Measurements from ENCODE around the gene SRD5A1.
"Not testable (repeated sequence)": the region's sequence is repeated elsewhere in the genome, so short reads cannot be mapped to it uniquely, and the experiment has no call there.

The SRD5A1 gene

GRCh38 chr5:6645571-6646362, 12.5 kb downstream of the SRD5A1 start:
- DNase-seq (ENCODE audit: low spot score) = not testable (repeated sequence)

DNA sequence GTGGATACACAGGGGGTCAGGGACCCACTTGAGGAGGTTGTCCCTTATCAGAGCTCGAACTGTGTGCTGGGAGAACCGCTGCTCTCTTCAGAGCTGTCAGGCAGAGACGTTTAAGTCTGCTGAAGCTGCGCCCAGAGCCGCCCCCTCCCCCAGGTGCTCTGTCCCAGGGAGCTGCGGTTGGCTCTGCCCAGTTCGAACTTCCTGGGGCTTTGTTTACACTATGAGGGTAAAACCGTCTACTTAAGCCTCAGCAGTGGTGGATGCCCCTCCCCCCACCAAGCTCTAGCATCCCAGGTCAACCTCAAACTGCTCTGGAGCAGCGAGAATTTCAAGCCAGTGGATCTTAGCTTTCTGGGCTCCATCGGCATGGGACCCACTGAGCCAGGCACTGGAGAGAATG, 15.9 kb downstream of the SRD5A1 start:
- DNase-seq (ENCODE audit: low spot score) = no peak

DNA sequence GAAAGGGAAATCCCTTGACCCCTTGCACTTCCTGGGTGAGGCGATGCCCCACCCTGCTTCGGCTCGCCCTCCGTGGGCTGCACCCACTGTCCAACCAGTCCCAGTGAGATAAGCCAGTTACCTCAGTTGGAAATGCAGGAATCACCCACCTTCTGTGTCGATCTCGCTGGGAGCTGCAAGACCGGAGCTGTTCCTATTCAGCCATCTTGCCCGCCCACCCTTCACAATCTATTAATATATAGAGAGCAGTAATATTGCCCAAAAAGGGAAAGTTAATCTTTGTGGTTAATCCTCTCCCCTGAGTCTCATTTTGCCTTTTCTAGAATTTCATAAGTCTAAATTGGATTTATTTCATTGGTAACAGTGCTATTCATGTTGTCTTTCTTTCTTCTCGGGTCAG, 16.4 kb downstream of the SRD5A1 start:
- no peak for DNase-seq (ENCODE audit: low spot score)

- DNase-seq (ENCODE audit: low spot score) = no peak
Observed at GRCh38 chr5:6652025-6652424, 18.8 kb downstream of the SRD5A1 start.

GRCh38 chr5:6655432-6655831, 22.2 kb downstream of the SRD5A1 start:
- DNase-seq (ENCODE audit: low spot score) = no peak

- DNase-seq (ENCODE audit: low spot score) = no peak
Observed at GRCh38 chr5:6656680-6657079, 23.4 kb downstream of the SRD5A1 start.

GRCh38 chr5:6659941-6660684, 26.9 kb downstream of the SRD5A1 start:
- no peak for DNase-seq (ENCODE audit: low spot score)

DNA sequence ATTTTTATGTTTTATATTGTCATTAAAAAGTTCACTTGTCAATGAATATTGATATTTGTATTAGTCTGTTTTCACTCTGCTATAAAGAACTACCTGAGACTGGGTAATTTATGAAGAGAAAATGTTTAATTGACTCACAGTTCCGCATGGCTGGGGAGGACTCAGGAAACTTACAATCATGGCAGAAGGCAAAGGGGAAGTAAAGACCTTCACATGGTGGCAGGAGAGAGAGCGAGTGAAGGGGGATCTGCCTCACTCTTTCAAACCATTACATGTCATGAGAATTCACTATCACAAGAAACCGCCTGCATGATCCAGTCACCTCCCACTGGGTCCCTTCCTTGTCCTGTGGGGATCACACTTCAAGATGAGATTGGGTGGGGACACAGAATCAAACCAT, 27.4 kb downstream of the SRD5A1 start:
- DNase-seq (ENCODE audit: low spot score) = no peak

GRCh38 chr5:6666762-6667161, 33.5 kb downstream of the SRD5A1 start:
- DNase-seq (ENCODE audit: low spot score) = no peak

DNA sequence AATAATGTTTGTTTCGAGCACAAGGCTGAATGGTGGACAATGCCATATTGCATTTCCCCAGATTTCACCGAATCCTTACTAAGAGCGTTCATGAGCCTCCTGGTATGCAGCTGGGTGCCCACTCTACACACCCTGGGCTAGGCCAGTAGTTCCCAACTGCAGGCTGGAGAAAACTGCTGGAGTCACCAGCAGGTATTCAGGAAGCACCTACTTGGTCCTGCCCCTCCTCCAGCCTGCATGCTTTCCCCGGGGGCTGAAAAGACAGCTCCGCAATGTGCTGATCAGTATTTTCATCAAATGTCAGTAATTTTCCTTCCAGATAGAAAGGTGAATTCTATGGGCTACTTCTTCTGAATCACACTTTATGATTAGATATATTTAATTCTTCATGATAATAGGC, 34.4 kb downstream of the SRD5A1 start:
- DNase-seq (ENCODE audit: low spot score) = no peak

DNA sequence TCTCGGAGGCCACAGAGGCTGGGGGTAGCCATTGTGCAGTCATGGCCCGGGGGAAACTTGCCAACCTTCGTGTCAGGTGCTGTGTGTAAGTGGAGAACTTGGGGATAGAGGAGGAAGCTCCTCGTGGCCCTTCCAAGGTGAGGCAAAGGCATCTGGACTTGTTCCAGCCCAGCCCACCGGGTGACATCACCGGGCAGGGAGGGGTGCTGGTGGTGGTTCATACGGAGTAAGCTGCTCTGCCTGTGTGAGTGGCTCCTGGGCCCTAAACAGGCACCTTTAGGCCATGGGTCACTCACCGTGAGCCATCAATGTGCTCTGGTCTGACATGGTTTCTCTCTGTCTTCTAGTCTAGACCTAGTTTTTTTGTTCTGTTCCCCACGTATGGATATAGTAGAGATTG, 35.5 kb downstream of the SRD5A1 start:
- not testable (repeated sequence) for DNase-seq (ENCODE audit: low spot score)

- no peak for DNase-seq (ENCODE audit: low spot score)
Observed at GRCh38 chr5:6673031-6673430, 39.8 kb downstream of the SRD5A1 start.

- DNase-seq (ENCODE audit: low spot score) = no peak
Observed at GRCh38 chr5:6673963-6674362, 40.7 kb downstream of the SRD5A1 start.

GRCh38 chr5:6674421-6674820, 41.2 kb downstream of the SRD5A1 start:
- no peak for DNase-seq (ENCODE audit: low spot score)

DNA sequence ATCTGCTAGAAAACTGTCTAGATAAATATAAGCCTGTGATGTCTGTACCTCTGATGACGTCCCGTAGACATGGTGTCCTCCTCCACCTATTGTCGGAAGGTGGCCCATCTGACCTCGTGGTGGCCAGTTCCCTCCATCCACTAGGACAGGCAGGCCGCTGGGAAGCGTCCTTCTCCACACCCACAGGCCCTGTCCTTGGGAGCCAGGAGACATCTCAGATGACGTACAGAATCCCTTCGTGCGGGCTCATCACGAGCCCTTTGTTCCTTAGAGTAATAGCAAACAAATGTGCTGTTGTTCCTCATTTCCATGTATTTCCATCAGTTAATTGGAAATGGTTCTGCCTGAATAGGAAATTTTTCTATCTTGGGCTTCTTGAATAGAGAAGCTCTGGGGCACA, 41.6 kb downstream of the SRD5A1 start:
- DNase-seq (ENCODE audit: low spot score) = no peak

- DNase-seq (ENCODE audit: low spot score) = no peak
Observed at GRCh38 chr5:6675784-6676491, 42.7 kb downstream of the SRD5A1 start.

DNA sequence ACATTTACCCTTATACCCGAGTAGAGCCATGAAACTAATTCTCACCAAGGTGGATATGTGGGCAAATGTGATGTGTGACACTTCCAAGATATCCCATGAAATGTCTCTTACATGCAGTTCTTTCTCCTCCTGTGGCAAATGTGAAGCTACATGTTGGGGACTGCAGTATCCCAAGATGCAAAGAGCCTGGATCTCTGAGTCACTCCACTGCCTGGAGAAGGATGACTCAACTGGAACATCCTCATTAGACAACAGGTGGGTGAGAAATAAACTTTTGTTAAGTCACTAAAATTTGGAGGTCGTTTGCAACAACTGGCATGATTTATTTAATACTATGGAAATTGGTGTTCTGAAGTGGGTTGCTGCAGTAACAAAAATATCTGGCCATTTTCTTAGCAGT, 43.5 kb downstream of the SRD5A1 start:
- no peak for DNase-seq (ENCODE audit: low spot score)

GRCh38 chr5:6678385-6678784, 45.1 kb downstream of the SRD5A1 start:
- no peak for DNase-seq (ENCODE audit: low spot score)

GRCh38 chr5:6680922-6681321, 47.7 kb downstream of the SRD5A1 start:
- DNase-seq (ENCODE audit: low spot score) = no peak

DNA sequence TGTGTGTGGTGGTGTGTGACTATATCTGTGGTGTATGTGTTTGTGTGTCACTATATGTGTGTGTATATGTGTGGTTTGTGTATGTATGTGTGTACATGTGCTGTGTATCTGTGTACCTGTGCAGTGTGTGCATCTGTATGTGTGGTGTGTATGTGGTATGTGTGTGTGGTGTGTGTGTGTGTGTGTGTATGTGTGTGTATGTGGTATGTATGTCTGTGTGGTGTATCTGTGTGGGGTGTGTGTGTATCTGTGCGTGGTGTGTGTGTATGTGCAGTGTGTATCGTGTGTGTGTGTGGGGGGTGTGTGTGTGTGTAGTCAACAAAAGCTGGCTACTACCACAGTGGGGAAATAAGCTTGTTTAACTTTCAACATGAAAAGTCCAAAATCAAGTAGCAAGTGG, 48.4 kb downstream of the SRD5A1 start:
- DNase-seq (ENCODE audit: low spot score) = no peak

DNA sequence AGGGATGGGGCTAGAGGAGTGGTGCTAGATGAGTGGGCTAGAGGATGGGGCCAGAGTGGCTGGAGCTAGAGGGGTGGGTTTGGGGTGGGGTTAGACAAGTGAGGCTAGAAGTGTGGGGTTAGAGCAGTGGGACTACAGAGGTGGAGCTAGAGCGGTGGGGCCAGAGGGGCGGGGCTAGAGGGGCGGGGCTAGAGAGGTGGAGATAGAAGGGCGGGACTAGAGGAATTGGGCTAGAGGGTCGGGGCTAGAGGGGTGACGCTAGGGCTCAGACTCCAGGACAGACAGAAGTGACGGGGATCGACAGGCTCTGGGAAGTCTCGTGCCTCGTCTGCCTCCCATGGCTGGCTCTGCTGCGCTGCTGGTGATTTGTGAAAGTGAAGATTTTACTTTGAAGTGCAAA, 49.0 kb downstream of the SRD5A1 start:
- no peak for DNase-seq (ENCODE audit: low spot score)

DNA sequence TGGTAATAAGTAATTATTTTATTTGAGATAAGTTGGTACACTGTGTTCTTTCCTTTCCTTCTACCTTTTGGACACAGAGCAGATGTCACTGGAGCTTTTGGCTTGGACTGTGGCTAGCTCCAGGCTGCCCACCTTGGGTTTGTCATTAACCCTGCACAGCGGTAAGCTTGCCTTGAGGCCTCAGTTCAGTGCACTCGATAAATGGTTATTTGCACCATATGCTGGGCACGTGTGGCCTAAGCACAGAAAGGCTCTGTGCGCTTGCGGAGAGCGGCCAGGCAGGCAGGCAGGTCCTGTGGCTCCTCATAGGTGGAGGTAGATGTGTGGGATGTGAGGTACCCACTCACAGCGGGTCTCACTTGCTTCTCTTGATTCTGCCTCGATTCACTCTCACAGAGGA, 50.0 kb downstream of the SRD5A1 start:
- DNase-seq (ENCODE audit: low spot score) = peak; percentile 92

GRCh38 chr5:6684075-6684474, 50.8 kb downstream of the SRD5A1 start:
- no peak for DNase-seq (ENCODE audit: low spot score)
